ENCODE data around the gene SLC39A7.

Gene SLC39A7

DNA sequence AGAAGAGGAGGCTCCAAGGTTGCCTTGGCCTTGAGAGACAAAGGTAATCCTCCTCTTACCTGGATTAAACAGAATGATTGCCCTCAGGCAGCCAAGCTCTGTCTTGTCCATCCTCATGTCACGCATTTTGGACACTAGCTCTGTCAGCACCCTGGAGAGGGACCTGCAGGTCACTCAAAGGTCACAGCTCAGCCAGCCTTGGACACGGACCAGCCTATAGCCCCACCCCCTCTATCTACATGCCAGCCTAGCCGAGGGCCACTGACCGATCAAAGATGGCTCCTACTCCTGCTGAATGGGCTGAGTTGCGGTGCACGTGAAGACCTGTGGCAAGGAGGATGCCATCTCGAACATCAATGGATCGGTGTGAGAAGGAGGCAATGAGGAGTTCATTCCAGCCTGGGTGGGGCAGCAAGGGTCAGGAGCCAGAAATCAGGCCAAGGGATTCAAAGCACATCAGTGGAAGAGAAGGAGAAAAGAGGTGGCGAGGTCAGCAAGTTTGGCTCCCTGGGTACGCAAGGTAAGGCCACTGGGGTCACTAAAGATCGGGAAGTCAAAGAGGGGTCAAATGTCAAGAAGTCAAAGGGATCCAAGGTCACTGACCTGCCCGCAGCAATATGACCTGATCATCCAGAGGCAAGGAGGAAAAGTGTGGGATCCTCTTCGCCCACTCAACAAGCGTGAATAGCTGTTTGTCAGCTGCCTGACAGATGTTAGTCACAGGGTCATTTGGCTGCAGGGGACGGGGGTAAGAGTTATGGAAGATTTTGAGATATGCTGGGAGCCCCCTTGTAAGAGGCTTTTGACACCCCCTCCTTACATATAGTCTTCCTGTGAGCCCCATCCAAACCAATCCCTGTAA is 5.1 kb upstream of the SLC39A7 start:
- H2BK5ac ChIP-seq (ENCODE audit: low read depth, low read length, poor library complexity, severe bottlenecking) = no peak overlapping the region
- H3K27ac ChIP-seq (ENCODE audit: low read length, poor library complexity, severe bottlenecking) = no peak overlapping the region
- no peak overlapping the region for H2BK120ac ChIP-seq (ENCODE audit: low read depth, low read length)
- H2AFZ ChIP-seq (ENCODE audit: low read depth, low read length) = no peak overlapping the region
- H3K4me3 ChIP-seq (ENCODE audit: insufficient read depth in 1 of 2, low read depth in 1 of 2, low read length in 2 of 2) = no peak overlapping the region
- no peak for DNase-seq
- no peak overlapping the region for H3K9ac ChIP-seq (ENCODE audit: low read length)
- H4K8ac ChIP-seq (ENCODE audit: low read length) = no peak overlapping the region
- H3K79me1 ChIP-seq (replicated peaks; ENCODE audit: low read length, poor library complexity, severe bottlenecking) = peaks cover 27% of the 10 kb centered on the region
- no peak overlapping the region for H2BK15ac ChIP-seq (ENCODE audit: low read depth, poor library complexity, severe bottlenecking)
- H3K9me3 ChIP-seq (ENCODE audit: control insufficient read depth, low read length) = no peaks in the 10 kb centered on the region
- peaks cover 17 to 25% of the 10 kb centered on the region in 2 experiments for H3K27me3 ChIP-seq (ENCODE audit: control insufficient read depth in 1 of 2, insufficient read depth in 1 of 2, low read length in 2 of 2)
- no peak overlapping the region for H2AK5ac ChIP-seq (ENCODE audit: low read length, severe bottlenecking)
- H4K91ac ChIP-seq (ENCODE audit: low read length) = no peak overlapping the region
- H2BK12ac ChIP-seq (ENCODE audit: low read length in 2 of 2) = no peak overlapping the region
- no peak overlapping the region for H3K4ac ChIP-seq (ENCODE audit: low read depth in 1 of 2, low read length in 2 of 2)
- WGBS = 91% methylated on average over 14 of the region's 15 CpGs
- H3K36me3 ChIP-seq (ENCODE audit: control insufficient read depth in 1 of 2, insufficient read depth in 2 of 2, low read depth in 1 of 2, low read length in 2 of 2) = peaks cover 38% of the 10 kb centered on the region in 2 experiments
- H3K14ac ChIP-seq (ENCODE audit: low read length in 2 of 2) = no peak overlapping the region
- no peak overlapping the region for H3K4me2 ChIP-seq (ENCODE audit: low read length, poor library complexity, severe bottlenecking)
- peaks cover 33% of the 10 kb centered on the region for H3K4me1 ChIP-seq (ENCODE audit: control insufficient read depth, insufficient read depth, low read depth, low read length)
- no peak overlapping the region for H3K23ac ChIP-seq (ENCODE audit: low read length in 2 of 2)
- no peak overlapping the region for H3K18ac ChIP-seq (ENCODE audit: low read depth in 1 of 2, low read length in 2 of 2)

DNA sequence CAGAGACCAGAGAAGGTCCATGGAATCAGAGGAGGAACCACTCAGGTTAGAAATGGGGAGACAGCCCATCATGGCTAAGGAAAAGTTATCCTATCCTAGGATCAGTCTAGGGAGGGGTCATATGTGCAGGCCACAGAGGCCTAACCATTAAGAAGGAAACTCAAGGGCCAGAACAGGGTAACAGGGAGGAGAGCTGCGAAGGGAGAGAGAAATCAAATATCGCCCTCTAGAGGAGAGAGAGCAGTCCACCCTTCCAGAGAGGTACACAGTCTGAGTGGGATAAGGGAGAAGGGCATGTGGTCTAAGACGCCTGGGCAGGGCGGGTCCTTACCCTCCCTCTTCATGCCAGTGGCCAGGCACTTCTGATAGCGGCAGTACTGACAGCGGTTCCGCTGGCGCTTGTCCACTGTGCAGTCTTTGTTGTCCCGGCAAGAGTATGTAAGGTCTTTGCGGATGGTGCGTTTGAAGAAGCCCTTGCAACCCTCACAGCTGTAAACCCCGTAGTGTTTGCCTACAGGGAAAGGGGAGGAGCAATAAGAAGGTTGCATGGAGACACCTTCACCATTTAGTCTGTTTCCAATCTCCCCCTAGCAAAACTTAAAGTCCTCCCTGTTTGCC is 3.1 kb upstream of the SLC39A7 start:
- Histone ChIP-seq H3K27me3 (ENCODE audit: control insufficient read depth in 1 of 2, insufficient read depth in 1 of 2, low read length in 2 of 2) (peaks cover 0 to 5% of the 10 kb centered on the region in 2 experiments), H3K4me2 (ENCODE audit: low read length, poor library complexity, severe bottlenecking) (no peak overlapping the region), H3K18ac (ENCODE audit: low read depth in 1 of 2, low read length in 2 of 2) (no peak overlapping the region), H3K9ac (ENCODE audit: low read length) (peak overlapping the region; percentile 49), H3K9me3 (ENCODE audit: control insufficient read depth, low read length) (no peaks in the 10 kb centered on the region), H3K23ac (ENCODE audit: low read length in 2 of 2) (no peak overlapping the region), H2BK12ac (ENCODE audit: low read length in 2 of 2) (no peak overlapping the region), H3K36me3 (ENCODE audit: control insufficient read depth in 1 of 2, insufficient read depth in 2 of 2, low read depth in 1 of 2, low read length in 2 of 2) (peaks cover 48 to 49% of the 10 kb centered on the region in 2 experiments), H3K4me3 (ENCODE audit: insufficient read depth in 1 of 2, low read depth in 1 of 2, low read length in 2 of 2) (no peak overlapping the region), H2BK5ac (ENCODE audit: low read depth, low read length, poor library complexity, severe bottlenecking) (no peak overlapping the region), H3K79me1 (replicated peaks; ENCODE audit: low read length, poor library complexity, severe bottlenecking) (peaks cover 25% of the 10 kb centered on the region), H3K4me1 (ENCODE audit: control insufficient read depth, insufficient read depth, low read depth, low read length) (peaks cover 33% of the 10 kb centered on the region), H2BK15ac (ENCODE audit: low read depth, poor library complexity, severe bottlenecking) (no peak overlapping the region), H2BK120ac (ENCODE audit: low read depth, low read length) (no peak overlapping the region), H3K27ac (ENCODE audit: low read length, poor library complexity, severe bottlenecking) (no peak overlapping the region), H2AFZ (ENCODE audit: low read depth, low read length) (no peak overlapping the region), H4K91ac (ENCODE audit: low read length) (no peak overlapping the region), H4K8ac (ENCODE audit: low read length) (no peak overlapping the region), H3K14ac (ENCODE audit: low read length in 2 of 2) (no peak overlapping the region), H2AK5ac (ENCODE audit: low read length, severe bottlenecking) (no peak overlapping the region), H3K4ac (ENCODE audit: low read depth in 1 of 2, low read length in 2 of 2) (no peak overlapping the region)
- DNase-seq = peak; percentile 80
- WGBS = 60% methylated on average over 12 of the region's 12 CpGs

GRCh38 chr6:33198159-33198852 is 2.4 kb upstream of the SLC39A7 start:
- Histone ChIP-seq H2BK15ac (ENCODE audit: low read depth, poor library complexity, severe bottlenecking) (no peak overlapping the region), H3K14ac (ENCODE audit: low read length in 2 of 2) (no peak overlapping the region), H2AFZ (ENCODE audit: low read depth, low read length) (no peak overlapping the region), H2BK120ac (ENCODE audit: low read depth, low read length) (no peak overlapping the region), H3K4me1 (ENCODE audit: control insufficient read depth, insufficient read depth, low read depth, low read length) (peaks cover 28% of the 10 kb centered on the region), H3K9me3 (ENCODE audit: control insufficient read depth, low read length) (no peaks in the 10 kb centered on the region), H2AK5ac (ENCODE audit: low read length, severe bottlenecking) (no peak overlapping the region), H4K91ac (ENCODE audit: low read length) (no peak overlapping the region), H3K36me3 (ENCODE audit: control insufficient read depth in 1 of 2, insufficient read depth in 2 of 2, low read depth in 1 of 2, low read length in 2 of 2) (peaks cover 55% of the 10 kb centered on the region in 2 experiments), H3K9ac (ENCODE audit: low read length) (peak overlapping the region; percentile 21), H3K27me3 (ENCODE audit: control insufficient read depth in 1 of 2, insufficient read depth in 1 of 2, low read length in 2 of 2) (no peaks in the 10 kb centered on the region), H3K4ac (ENCODE audit: low read depth in 1 of 2, low read length in 2 of 2) (no peak overlapping the region), H2BK12ac (ENCODE audit: low read length in 2 of 2) (peak overlapping the region in 1 of 2 experiments; percentile 12), H3K27ac (ENCODE audit: low read length, poor library complexity, severe bottlenecking) (no peak overlapping the region), H2BK5ac (ENCODE audit: low read depth, low read length, poor library complexity, severe bottlenecking) (no peak overlapping the region), H3K79me1 (replicated peaks; ENCODE audit: low read length, poor library complexity, severe bottlenecking) (peaks cover 25% of the 10 kb centered on the region), H4K8ac (ENCODE audit: low read length) (no peak overlapping the region), H3K18ac (ENCODE audit: low read depth in 1 of 2, low read length in 2 of 2) (no peak overlapping the region), H3K4me2 (ENCODE audit: low read length, poor library complexity, severe bottlenecking) (peak overlapping the region; percentile 24), H3K4me3 (ENCODE audit: insufficient read depth in 1 of 2, low read depth in 1 of 2, low read length in 2 of 2) (peak overlapping the region in 1 of 2 experiments; percentile 51), H3K23ac (ENCODE audit: low read length in 2 of 2) (no peak overlapping the region)
- WGBS = 90% methylated on average over 4 of the region's 6 CpGs
- DNase-seq = no peak
